HG02678 (cell line): ENCODE measurements around the gene YPEL2.

ENCODE experiments used
- ATAC-seq: cut with Tn5 transposase; IDR thresholded peaks from one replicate; pipeline ENCODE4 v1.9.1; 2021; ENCODE audit warnings: mild to moderate bottlenecking, moderate library complexity; ENCODE audit not compliant: unreplicated experiment

Gene YPEL2

GRCh38 chr17:59427996-59428395, 96.5 kb downstream of the YPEL2 start:
- ATAC-seq: no peak

GRCh38 chr17:59428916-59429485, 97.5 kb downstream of the YPEL2 start:
- ATAC-seq: no peak

GRCh38 chr17:59431601-59432000, 100.1 kb downstream of the YPEL2 start:
- no peak for ATAC-seq

- no peak for ATAC-seq
These were observed 101.2 kb downstream of the YPEL2 start for GRCh38 chr17:59432657-59433056.

GRCh38 chr17:59433586-59433985, 102.1 kb downstream of the YPEL2 start:
- ATAC-seq: no peak

GRCh38 chr17:59434429-59434828, 103.0 kb downstream of the YPEL2 start:
- no peak for ATAC-seq

GRCh38 chr17:59435238-59435637, 103.8 kb downstream of the YPEL2 start:
- no peak for ATAC-seq

GRCh38 chr17:59436900-59437299, 105.4 kb downstream of the YPEL2 start:
- no peak for ATAC-seq

- ATAC-seq: no peak
These were observed 106.4 kb downstream of the YPEL2 start for GRCh38 chr17:59437791-59438281.

GRCh38 chr17:59439262-59439661, 107.8 kb downstream of the YPEL2 start:
- no peak for ATAC-seq

- ATAC-seq: no peak
These were observed 108.3 kb downstream of the YPEL2 start for GRCh38 chr17:59439741-59440211.

GRCh38 chr17:59440757-59441463, 109.5 kb downstream of the YPEL2 start:
- no peak for ATAC-seq

- ATAC-seq: no peak
These were observed 110.1 kb downstream of the YPEL2 start for GRCh38 chr17:59441464-59442096.

- ATAC-seq: no peak
These were observed 111.7 kb downstream of the YPEL2 start for GRCh38 chr17:59443106-59443505.
